Hypothalamus (tissue), 51 donors: Measurements from ENCODE around the gene RASSF5.

ENCODE experiments used
- DNase-seq, 51 donors: peaks; one replicate each; lab custom pipeline; 2025; lab: John Stamatoyannopoulos, UW

Gene RASSF5

GRCh38 chr1:206560007-206560716, 52.8 kb downstream of the RASSF5 start:
- peak in 1 of 51 donors; percentile 24 for DNase-seq

DNA sequence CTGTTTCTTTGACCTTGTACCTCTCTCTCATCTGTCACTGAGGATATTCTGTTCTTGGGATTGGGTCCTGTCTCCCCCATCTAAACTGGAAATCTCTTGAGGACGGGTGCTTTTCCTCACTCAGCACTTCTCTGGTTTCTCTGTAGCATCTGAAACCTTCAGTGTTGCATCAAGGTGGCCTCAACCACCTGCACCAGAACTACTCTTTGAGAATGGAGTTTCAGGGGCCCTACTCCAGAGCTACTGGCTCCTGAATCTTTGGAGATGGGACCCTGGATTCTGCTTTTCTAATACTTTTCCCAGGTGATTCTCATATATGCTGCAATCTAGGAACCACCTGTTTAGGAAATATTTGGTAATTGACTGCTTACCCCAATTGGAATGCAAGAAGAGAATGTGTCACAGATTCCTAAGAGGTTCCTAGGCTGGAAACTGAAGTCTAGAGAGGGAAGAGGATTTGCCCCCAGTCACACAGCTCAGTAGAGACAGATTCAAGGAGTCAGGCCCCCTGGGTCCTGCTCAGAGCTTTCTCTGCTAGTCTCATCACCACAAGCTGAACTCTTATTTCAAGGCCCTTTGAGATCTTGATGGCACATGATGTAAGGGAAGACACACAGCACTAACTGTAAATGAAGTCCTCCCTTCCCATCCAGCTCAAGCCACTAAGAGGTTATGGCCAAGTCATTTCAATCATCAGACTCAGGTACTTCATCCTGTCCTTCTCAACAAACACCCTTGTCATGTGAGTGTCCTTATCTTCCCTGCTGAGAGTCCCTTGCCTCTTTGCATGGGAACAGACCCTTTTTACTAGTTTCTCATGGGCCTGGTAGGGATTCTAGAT, 56.3 kb downstream of the RASSF5 start:
- DNase-seq: no peak

- DNase-seq: no peak
Observed at GRCh38 chr1:206565995-206566394, 58.7 kb downstream of the RASSF5 start.

GRCh38 chr1:206566999-206567398, 59.7 kb downstream of the RASSF5 start:
- no peak for DNase-seq

- DNase-seq: no peak
Observed at GRCh38 chr1:206568256-206568655, 60.9 kb downstream of the RASSF5 start.

- no peak for DNase-seq
Observed at GRCh38 chr1:206568779-206569352, 61.5 kb downstream of the RASSF5 start.

- no peak for DNase-seq
Observed at GRCh38 chr1:206569556-206569955, 62.2 kb downstream of the RASSF5 start.

- DNase-seq: no peak
Observed at GRCh38 chr1:206570529-206570928, 63.2 kb downstream of the RASSF5 start.

GRCh38 chr1:206572835-206573234, 65.5 kb downstream of the RASSF5 start:
- DNase-seq: no peak

DNA sequence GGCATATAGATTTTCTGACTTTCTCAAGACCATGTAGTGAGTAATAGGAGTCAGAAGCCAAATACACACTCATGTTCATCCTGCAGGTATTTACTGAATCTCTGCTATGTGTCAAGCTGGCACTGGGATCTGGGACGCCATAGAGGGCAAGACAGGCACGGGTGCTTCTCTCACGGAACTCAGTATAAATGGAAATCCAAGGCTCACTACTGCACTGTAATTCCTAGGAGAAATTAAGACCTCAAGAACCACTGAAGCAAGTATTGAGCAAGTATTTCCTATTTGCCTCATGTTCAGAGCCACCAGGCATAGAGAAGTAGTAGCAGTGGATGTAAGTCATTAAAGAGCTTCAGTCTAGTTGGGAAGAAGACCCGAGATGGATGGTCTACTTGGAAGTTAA, 66.0 kb downstream of the RASSF5 start:
- no peak for DNase-seq

DNA sequence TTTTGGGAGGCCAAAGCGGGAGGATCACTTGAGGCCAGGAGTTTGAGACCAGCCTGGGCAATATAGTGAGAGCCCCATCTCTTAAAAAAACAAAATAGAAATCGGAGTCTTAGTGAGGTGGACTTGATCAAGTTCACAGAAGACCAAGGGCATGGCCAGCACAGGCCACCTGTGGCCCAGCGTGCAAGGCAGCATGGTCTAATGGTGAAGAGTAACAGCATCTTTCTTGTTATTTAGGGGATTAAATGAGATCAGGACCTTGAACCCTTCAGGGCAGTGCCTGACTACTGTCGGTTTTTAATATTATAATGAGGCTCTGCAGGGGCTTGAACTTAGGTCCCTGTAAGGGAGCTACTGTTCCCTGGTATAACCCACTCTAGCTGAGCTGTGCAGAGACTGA, 66.4 kb downstream of the RASSF5 start:
- no peak for DNase-seq

DNA sequence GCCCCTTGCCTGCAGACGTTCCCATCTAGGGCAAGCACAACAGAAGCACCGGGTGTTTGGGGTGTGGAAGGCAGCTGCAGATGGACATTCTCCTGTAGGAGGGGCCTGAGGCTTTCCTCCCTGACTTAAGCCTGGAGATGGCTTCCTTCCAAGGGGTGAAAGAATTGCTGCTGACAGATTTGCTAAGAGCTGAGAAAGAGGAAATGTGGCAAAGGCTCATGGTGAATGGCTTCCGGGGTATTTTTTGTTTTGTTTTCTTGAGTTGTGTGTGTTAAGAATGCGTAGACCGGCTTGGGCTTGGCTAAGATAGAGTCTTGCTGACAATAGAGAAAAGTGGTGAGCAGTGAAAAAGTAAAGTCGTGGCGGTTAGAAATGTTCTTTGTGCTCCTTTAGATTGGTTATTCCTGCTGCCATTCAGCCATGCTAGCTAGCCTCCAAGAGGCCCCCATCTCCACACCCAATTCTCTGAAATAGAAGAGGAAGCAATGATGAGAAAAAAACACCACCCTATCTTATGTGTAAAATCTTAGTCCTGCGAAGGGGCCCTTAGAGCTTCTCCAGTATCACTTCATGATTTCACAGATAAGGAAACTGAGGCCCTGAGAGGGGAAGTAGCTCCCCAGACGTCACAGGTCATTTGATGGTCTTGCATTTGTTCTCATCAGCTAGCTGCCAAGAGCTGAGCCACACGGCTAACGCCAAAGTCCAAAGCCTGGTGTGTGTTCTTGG, 68.0 kb downstream of the RASSF5 start:
- DNase-seq: peak in 19 of 51 donors; percentile 5 to 46 (median 20)

DNA sequence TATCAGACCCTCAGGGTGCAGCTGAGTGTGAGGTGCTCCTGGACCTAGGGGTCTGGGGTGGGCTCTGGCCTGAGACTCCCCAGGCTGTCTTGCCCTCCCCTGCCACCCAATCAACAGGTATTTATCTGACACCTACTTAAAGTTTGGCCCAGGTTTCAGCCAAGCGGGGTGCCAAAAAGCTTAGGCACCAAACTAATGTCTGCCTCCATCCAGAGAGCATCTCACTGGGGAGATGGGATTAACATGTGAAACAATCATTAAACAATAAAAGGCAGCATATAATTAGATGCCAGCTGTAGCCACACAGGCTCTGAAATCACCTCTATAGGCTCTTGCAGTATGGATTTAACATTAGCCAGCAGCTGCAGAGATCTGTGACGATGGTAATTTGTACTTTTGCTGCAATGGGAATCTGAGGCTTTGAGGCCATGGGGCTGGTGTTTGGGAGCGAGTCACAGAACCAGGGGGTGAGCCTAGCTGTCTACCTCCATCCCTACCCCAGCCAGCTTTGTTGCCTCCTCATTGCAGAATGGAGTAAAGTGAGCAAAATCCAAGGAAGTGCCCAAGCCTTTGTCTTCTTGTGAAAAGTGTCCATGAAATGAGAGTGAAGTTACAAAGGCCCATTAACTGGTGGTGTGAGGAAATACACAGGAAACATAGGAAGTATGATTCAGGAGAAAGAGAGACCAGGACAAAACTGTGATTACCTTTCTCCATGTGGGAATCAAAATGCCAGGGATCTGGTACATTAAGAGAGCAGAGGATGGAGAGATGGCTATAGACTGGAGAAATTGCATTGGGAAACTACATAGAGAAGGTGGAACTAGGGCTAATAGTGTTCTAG, 68.8 kb downstream of the RASSF5 start:
- DNase-seq: no peak

DNA sequence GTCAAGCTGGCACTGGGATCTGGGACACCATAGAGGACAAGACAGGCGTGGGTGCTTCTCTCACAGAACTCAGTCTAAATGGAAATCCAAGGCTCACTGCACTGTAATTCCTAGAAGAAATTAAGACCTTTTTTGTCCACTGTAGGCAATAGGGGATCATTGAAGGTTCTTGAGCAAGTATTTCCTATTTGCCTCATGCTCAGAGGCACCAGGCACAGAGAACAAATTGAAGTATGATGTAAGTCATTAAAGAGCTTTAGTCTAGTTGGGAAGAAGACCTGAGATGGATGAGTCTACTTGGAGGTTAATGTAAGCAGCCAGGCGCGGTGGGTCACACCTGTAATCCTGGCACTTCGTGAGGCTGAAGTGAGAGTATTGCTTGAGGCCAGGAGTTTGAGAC, 70.3 kb downstream of the RASSF5 start:
- DNase-seq: no peak

DNA sequence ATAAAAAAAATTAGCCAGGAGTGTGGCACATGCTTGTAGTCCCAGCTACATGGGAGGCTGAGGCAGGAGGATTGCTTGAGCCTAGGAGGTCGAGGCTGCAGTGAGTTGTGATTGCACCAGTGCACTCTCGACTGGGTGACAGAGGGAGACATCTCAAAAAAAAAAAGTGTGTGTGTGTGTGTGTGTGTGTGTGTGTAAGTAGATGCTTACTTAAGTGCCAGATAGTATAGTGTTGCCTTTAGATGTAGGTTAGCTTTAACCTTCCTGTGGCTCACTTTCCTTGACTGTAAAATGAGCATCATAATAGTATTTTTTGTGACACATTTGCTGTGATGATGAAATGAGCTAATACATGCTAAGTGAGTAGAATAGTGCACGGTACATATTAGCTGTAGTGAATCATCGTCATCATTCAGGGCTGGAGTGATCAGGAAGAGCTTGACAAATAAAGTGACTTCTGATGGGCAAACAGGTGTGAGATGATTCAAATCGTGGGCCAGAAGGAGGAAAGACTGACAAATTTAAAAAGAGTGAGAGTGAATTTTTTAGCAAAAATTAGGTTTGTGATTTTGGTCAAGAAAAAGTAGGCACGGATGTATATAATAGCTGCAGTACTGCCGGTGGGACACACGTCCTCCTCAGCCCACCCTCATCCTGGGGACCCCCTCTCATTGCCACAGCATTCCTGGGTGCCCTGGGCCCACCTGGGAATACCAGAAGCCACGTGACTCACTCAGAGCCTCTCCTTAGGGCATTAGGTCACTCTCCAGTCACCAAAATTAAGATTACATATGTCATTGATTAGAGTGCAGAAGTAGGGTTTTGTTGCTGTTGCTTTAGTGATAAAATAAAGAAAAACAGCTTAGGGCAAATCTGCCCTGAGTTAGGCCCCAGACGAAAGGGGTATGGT, 71.0 kb downstream of the RASSF5 start:
- DNase-seq: no peak

- DNase-seq: no peak
Observed at GRCh38 chr1:206578978-206579374, 71.6 kb downstream of the RASSF5 start.

GRCh38 chr1:206579747-206580437, 72.6 kb downstream of the RASSF5 start:
- DNase-seq: peak in 37 of 51 donors; percentile 12 to 75 (median 37)

DNA sequence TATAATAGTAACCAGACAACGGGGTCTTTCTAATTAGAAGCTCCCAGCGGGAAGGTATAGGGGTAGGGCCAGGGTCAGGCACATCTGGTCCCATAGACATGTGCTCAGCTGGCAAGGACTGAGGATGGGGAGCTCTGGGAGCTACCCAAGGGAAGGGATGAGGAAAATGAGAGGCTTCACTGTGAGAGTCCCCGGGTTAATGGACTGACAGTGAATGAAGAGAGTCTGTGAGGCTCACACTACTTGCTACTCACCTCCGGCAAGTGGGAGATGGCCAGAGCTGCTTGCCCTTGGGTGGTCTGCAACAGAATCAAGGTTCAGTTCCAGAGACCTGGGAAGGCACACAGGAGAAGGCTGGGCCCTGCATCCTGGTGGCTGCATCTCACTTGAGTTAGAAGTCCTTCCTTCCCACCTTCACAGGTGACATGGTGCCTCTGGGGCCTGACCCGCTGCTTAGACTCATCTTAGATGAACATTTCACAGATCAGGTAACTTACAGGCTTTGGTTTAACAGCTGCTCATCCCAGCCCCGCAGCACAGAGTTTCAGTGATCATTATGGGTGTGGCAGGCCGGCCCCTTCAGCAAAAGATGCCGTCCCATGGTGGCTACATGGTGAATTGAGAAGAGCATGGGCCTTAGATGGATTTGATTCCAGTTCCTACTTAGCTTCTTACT, 73.2 kb downstream of the RASSF5 start:
- DNase-seq: no peak
